GM18907 (cell line): ENCODE measurements around the gene DSCAML1.

Experiments used
- ATAC-seq: cut with Tn5 transposase; IDR thresholded peaks from one replicate; pipeline ENCODE4 v1.9.1; 2021; ENCODE audit warnings: mild to moderate bottlenecking, moderate library complexity; ENCODE audit not compliant: unreplicated experiment

The DSCAML1 gene

DNA sequence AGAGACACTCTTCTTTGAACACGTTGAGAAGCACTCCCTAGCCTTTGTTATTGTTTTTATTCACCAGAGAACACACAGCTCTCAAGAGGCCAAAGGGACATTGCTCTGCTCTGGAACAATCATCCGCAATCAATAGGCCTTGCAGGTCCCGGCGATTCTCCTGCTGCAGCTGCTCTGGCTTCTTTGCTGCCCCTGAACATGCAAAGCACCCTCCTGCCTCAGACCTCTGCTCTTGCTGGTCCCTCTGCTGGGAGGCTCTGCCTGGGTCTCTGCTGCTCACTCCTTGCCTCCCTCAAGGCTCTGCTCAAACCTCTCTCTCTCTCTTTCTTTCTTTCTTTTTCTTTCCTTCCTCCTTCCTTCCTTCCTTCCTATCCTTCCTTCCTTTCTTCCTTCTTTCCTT, 232.7 kb downstream of the DSCAML1 start:
- ATAC-seq, result no peak

- no peak for ATAC-seq
These were observed 233.5 kb downstream of the DSCAML1 start for GRCh38 chr11:117563556-117563955.

GRCh38 chr11:117562136-117562535, 234.9 kb downstream of the DSCAML1 start:
- ATAC-seq, result no peak

DNA sequence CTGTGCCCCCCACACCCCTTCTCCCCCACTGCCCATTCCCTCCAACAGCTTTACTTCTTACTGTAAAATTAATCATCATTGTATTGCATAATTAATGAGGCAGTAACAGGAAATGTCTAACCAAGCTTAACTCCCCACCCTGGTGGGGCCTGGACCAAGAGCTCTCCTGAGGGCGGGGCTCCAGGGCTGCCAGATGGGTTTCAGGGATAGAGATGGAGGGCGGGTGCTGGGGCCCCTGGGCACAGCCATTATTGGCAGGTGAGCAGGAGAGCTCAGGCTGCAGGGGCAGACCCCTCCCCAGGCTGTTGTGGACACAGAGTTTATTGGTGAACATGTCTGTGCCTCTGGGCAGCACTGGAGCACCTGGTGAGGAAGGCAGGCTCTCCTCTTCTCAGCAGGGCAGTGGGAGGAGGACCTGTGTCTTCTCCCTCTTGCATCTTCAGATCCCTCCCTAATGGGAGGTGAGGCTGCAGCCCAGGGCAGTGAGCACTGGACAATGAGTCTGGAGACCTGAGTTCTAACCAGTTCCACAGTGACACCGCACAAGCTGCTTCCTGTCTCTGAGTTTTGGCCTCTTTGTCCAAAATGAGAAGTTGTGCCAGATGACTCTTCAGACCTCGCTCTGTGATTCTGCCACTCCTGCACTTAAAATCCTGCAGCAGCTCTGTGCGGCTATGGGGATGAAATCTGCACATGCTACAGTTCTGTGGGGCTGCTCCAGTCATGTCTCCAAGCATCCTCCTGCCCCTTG, 236.1 kb downstream of the DSCAML1 start:
- ATAC-seq, result no peak

DNA sequence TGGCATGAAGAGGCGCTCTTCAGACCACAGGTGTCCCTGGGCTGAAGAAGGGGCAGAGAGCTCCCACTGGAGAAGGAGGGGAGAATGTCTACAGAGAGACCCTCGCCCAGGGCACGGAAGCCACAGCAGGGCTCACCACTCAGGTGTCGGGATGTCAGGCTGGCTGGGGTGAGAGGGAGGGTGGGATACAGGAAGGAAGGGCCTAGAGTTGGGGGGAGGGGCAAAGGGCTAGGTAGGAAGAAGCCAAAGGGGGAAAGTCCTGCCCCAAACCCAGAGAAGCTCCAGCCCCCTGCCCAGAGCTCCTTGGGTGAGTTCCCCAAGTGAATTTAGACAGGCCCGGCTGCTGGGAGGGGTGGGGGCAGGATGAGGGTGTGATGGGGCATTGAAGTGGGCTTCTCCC, 237.3 kb downstream of the DSCAML1 start:
- no peak for ATAC-seq

- no peak for ATAC-seq
These were observed 239.7 kb downstream of the DSCAML1 start for GRCh38 chr11:117557361-117557760.

- ATAC-seq, result no peak
These were observed 242.2 kb downstream of the DSCAML1 start for GRCh38 chr11:117554601-117555333.

GRCh38 chr11:117552626-117553025, 244.4 kb downstream of the DSCAML1 start:
- no peak for ATAC-seq

- no peak for ATAC-seq
These were observed 245.2 kb downstream of the DSCAML1 start for GRCh38 chr11:117551761-117552343.

DNA sequence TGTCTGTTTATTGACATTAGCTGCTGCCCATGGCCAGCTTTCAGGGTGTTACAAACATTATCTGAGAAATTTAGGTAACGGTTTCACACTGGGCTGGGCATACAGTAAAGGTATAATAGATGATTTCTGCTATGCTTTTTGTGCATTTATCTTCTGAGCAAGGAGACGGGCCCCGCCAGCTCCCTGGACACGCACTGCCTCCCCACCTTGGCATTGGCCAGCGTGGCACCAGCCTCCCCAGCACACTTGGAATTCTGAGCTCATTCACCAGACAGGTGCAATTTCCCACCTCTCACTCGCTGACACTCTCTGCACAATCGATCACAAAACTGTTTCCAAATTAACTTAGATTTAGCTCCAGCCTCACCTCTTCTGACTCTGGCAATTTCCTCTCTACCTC, 246.6 kb downstream of the DSCAML1 start:
- ATAC-seq, result no peak

DNA sequence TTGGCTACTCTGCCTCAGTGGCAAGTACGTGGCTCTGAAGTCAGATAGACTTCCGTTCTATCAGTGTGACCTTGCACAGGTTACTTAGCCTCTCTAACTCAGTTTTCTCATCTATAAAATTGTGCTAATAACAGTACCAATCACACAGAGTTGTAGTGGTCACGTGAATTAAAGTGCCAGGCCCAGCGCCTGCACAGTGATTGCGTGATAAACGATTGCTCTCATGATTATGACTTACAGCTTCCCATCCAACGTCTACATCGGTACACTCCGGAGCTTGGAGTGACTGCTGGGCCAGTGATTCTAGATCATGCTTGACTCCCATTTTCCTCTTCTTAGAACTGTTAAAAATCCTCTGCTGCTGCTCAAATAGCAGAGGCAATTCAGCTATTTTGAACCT, 247.6 kb downstream of the DSCAML1 start:
- no peak for ATAC-seq

DNA sequence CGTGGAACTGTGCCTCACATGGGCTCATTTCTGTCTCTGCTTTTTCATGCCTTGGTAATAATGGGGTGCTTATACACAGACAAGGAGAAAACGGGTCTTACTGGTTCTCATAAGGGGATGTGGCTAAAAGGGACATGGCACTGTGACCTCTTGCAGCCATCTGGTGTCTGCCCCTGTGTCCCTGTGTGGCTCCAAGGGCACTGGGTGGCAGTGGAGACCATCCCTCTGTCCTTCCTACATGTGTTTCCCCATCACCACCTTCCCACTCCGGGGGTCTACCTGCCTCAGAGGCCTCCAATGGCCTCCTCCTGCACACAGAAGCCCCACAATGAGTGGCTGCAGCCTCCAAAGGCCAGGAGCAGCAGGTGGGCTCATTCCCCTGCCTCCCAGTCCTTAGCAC, 248.1 kb downstream of the DSCAML1 start:
- no peak for ATAC-seq

DNA sequence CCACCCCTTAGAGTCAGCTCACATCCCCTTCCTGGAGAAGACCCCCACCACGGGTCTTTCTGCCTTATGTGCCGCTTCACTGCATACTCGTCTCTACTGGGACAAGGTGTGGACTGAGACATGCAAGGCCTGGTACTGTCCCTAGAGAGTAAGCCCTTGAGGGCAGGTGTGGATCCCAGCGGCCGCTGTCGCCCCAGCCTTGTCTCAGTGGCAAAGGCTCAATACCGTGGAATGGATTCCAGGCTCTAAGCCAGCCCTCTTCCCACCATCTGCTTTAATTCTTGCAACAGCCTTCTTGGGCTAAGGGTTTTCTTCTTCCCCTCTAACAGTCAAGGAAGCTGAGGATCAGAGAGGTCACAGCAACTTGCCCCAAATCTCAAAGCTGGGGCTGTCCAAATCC, 249.1 kb downstream of the DSCAML1 start:
- no peak for ATAC-seq

- ATAC-seq, result no peak
These were observed 249.7 kb downstream of the DSCAML1 start for GRCh38 chr11:117547195-117547850.

- ATAC-seq, result no peak
These were observed 250.4 kb downstream of the DSCAML1 start for GRCh38 chr11:117546431-117547194.

- no peak for ATAC-seq
These were observed 251.3 kb downstream of the DSCAML1 start for GRCh38 chr11:117545706-117546105.

DNA sequence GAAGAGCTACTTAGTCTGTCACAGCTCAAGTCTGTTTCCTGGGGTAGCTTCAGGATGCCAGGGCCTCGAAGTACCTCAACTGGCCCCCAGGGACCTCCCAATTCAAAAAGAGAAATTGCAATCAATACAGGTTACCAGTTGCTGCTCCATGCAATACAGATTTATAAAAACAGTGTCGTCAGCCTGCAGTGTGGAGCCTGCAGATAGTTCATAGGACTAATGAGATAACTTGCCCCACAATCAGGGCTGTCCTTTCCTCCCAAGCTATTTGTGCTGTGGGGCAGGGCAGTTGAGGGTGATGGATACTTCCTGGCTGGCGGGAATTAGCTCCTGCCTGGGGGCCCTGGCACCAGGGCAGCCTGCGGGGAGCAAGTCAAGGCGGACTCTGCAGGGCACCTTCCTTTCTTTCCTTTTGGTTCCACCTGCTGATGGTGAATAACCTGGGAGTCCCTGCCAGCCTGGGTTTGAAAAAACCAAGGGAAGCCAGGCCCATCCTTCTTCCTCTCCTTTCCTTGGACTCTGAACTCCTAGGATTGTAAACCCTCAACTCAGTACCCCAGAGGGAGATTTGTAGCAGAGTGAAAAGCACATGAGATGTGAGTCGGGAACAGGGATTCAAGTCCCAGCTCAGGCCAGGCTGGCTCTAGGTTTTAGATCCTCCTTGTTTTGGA, 252.8 kb downstream of the DSCAML1 start:
- ATAC-seq, result no peak

DNA sequence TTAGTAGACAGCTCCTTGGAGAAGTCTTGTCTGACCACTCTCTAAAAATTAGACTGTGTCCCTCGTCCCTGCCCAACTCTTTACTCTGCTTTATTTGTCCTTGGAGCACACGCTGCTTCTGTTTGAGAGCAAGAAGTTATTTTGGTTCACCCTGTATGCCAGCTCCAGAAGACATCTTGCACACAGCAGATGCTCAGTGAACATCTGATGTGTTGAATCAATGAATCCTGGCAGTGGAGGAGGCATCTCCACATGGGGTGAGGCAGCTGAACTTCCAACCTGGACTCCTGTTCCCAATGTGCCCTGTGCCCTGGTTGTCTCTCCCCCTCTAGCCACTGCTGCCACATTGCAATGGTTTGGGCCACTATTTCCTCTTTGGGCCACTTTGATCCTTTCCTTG, 255.8 kb downstream of the DSCAML1 start:
- no peak for ATAC-seq

DNA sequence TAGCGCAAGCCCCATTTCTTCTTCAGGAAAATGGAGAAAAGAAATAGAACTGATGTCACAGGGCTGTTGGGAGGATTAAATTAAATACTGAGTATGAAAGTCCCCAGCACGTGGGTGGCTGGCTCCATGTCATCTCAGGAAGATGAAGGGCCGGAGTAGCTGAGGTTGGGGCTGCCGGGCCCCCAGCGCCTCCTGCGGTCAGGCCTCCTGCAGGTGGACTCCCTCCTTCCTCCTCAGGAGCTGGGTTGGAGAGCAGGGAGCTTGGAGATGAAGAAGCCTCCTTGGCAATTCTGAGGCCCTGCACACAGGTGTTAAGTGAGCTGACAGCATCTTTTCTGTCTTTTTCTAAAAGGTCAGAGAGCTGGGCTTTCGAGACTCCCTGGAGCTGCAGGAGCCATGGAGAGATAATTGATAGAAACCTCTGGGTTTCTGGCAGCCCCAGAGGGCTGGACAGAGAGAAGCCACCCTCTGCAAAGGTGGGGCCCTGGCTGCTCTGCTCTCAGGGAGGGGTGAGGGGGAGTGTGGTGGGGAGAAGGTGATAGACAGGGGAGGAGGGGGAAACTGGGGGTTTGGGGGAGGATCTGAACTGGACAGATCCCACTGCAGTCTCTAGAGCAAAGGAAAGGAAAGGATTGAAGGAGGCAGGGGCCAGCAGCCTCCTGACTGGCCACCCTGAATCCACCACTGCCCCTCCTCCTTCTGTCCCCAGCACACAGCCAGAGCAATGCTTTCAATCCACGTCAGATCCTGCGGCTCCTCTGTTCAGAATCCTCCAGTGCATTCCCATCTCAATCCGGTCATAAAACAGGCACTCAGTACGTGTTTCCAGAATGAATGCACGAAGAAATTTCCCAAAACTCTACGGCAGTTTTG, 258.5 kb downstream of the DSCAML1 start:
- ATAC-seq, result no peak
